ENCODE measurements around the gene WFDC13. TPM values are rescaled to one million over a fixed set of nuclear protein-coding genes. Genes with fewer than 3 reads are reported as not detected.
"Not testable (repeated sequence)": the region's sequence is repeated elsewhere in the genome, so short reads cannot be mapped to it uniquely, and the experiment has no call there.

Gene WFDC13
- total RNA-seq, 1 donor from 2014 or later: not detected

DNA sequence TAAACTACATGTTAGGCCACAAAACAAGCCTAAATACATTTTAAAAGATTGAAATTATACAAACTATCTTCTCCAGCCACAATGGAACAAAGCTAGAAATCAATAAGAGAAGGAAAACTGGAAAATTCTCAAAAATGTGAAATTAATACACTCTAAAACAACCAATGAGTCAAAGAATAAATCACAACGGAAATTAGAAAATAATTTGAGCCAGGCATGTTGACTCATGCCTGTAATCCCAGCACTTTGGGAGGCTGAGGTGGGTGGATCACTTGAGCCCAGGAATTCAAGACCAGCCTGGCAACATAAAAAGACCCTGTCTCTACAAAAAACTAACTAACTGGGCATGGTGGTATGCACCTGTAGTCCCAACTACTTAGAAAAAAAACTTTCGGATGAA lies 6.3 kb upstream of the WFDC13 start:
- no peak overlapping the region for H3K4me3 Mint-ChIP-seq
- H3K9me3 Mint-ChIP-seq: peaks cover 14% of the 10 kb centered on the region
- TF ChIP-seq, protein P1, sequence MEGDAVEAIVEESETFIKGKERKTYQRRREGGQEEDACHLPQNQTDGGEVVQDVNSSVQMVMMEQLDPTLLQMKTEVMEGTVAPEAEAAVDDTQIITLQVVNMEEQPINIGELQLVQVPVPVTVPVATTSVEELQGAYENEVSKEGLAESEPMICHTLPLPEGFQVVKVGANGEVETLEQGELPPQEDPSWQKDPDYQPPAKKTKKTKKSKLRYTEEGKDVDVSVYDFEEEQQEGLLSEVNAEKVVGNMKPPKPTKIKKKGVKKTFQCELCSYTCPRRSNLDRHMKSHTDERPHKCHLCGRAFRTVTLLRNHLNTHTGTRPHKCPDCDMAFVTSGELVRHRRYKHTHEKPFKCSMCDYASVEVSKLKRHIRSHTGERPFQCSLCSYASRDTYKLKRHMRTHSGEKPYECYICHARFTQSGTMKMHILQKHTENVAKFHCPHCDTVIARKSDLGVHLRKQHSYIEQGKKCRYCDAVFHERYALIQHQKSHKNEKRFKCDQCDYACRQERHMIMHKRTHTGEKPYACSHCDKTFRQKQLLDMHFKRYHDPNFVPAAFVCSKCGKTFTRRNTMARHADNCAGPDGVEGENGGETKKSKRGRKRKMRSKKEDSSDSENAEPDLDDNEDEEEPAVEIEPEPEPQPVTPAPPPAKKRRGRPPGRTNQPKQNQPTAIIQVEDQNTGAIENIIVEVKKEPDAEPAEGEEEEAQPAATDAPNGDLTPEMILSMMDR (IDR thresholded peaks at IDR 0.05; ENCODE audit: unreplicated experiment): no peak
- DNase-seq (ENCODE audit: low spot score in 2 of 2, unreplicated experiment in 2 of 2): no peak
- H3K27ac Mint-ChIP-seq: no peak overlapping the region
- H3K36me3 Mint-ChIP-seq: no peaks in the 10 kb centered on the region
- H3K4me1 Mint-ChIP-seq: no peaks in the 10 kb centered on the region
- no peaks in the 10 kb centered on the region for H3K27me3 Mint-ChIP-seq (ENCODE audit: low read depth)

DNA sequence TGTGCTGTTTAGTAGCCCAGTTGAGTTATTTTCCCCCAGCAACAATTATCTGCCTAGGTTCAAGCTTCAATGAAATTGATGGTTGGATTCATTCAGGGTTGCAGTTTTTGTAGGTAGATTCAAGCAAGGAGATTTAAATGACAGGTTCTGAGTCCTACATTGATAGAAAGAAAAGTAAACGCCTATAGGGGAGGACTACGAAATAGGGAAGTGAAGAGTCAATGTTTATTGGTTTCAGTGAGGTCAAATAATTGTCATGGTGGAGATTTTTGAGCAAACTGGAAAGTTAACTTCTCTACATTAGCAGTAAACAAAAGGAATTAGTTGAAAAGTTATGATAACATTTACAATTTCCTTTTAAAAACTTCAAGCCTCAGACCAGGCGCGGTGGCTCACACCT lies 734 bp upstream of the WFDC13 start:
- Mint-ChIP-seq H3K9me3 (no peaks in the 10 kb centered on the region), H3K27me3 (ENCODE audit: low read depth) (peaks cover 10% of the 10 kb centered on the region), H3K27ac (no peak overlapping the region), H3K4me3 (no peak overlapping the region), H3K4me1 (no peaks in the 10 kb centered on the region), H3K36me3 (no peaks in the 10 kb centered on the region)
- DNase-seq (ENCODE audit: low spot score in 2 of 2, unreplicated experiment in 2 of 2): no peak
- TF ChIP-seq, protein P1 (IDR thresholded peaks at IDR 0.05; ENCODE audit: unreplicated experiment): no peak

DNA sequence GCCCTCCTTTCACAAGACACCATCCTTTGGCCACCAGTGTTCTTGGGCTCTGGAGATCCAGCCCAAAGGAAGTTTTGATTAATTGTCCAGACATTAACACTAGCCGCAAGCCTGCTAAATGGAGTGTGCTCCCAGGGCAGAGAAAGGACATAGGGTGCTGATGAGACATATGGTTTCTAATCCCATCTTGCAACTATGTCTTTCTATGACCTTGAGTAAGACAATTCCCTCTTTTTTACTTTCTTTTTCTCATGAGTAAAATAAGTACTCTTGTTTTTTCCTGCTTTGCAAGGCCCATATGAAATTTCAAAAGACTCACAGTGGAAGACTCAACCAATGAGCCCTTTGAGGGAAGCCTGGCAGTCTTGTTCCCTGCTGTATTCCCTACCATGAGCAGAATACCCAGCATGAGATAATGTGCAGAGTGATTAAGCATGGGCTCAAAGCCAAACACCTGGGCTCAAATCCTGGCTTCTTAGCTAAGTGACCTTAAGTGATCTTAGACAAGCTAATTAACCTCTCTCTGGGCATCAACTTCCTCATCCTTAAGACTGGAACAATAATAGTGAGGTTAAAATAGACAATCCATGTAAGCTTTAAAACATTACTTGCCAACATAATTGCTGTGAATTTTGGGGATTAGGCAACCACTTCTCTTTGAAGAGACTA lies 3.3 kb downstream of the WFDC13 start, which contains the start of gene WFDC10B:
WFDC10B (minus strand) TSS at position 51 of the 669 bp plus-strand sequence. CDS start 19,027 bp downstream, outside the sequence.
- Mint-ChIP-seq H3K9me3 (no peaks in the 10 kb centered on the region), H3K4me1 (no peaks in the 10 kb centered on the region)
- TF ChIP-seq, protein P1 (IDR thresholded peaks at IDR 0.05; ENCODE audit: unreplicated experiment): no peak

DNA sequence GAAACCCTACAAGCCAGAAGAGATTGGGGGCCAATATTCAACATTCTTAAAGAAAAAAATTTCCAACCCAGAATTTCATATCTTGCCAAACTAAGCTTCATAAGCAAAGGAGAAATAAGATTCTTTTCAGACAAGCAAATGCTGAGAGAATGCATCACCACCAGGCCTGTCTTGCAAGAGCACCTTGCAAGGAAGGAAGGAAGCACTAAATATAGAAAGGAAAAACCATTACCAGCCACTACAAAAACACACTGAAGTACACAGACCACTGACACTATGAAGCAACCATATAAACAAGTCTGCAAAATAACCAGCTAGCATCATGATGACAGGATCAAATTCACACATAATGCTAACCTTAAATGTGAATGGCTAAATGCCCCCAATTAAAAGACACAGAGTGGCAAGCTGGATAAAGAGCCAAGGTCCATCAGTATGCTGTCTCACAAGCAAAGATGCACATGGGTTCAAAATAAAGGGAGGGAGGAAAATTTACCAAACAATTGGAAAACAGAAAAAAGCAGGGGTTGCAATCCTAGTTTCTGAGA lies 14.4 kb downstream of the WFDC13 start:
- H3K4me1 Mint-ChIP-seq; H3K27ac Mint-ChIP-seq; H3K36me3 Mint-ChIP-seq; DNase-seq (ENCODE audit: low spot score in 2 of 2, unreplicated experiment in 2 of 2); H3K4me3 Mint-ChIP-seq: not testable (repeated sequence)
- Mint-ChIP-seq H3K27me3 (ENCODE audit: low read depth) (peaks cover 28% of the 10 kb centered on the region), H3K9me3 (peaks cover 31% of the 10 kb centered on the region)

More for the DNA sequence above, 3.3 kb downstream of the WFDC13 start, which contains the start of gene WFDC10B:
- H3K27me3 Mint-ChIP-seq (ENCODE audit: low read depth): peaks cover 10% of the 10 kb centered on the region
- H3K4me3 Mint-ChIP-seq: no peak within 1 kb of the TSS
- no peak for DNase-seq (ENCODE audit: low spot score in 2 of 2, unreplicated experiment in 2 of 2)
- H3K36me3 Mint-ChIP-seq: no peaks in the 10 kb centered on the region
- no peak within 1 kb of the TSS for H3K27ac Mint-ChIP-seq

DNA sequence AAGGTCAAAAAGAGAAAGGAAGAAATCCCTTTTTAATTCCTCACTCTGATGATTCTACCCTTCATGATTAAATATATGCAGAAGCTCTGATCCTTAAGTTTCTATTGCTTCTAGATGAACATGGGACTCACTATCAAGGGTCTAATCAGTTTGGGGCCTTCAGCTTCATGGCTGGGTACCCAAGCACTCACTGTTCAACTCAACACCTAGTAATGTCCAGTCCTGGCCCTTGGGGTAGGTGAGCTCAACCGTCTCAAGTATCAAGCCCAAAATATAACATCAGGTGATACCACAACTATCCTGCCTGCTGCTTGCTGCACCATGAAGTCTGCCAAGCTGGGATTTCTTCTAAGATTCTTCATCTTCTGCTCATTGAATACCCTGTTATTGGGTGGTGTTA lies 20.2 kb downstream of the WFDC13 start, which contains the start of gene SPINT4:
SPINT4 (plus strand) TSS at position 301 of the 400 bp plus-strand sequence; CDS start at position 322, 21 bp downstream.
- Mint-ChIP-seq H3K36me3 (no peaks in the 10 kb centered on the region), H3K4me1 (no peaks in the 10 kb centered on the region), H3K9me3 (peaks cover 15% of the 10 kb centered on the region), H3K27ac (no peak within 1 kb of the TSS), H3K4me3 (no peak within 1 kb of the TSS), H3K27me3 (ENCODE audit: low read depth) (peaks cover 39% of the 10 kb centered on the region)
- TF ChIP-seq, protein P1 (IDR thresholded peaks at IDR 0.05; ENCODE audit: unreplicated experiment): no peak
- DNase-seq (ENCODE audit: low spot score in 2 of 2, unreplicated experiment in 2 of 2): no peak

DNA sequence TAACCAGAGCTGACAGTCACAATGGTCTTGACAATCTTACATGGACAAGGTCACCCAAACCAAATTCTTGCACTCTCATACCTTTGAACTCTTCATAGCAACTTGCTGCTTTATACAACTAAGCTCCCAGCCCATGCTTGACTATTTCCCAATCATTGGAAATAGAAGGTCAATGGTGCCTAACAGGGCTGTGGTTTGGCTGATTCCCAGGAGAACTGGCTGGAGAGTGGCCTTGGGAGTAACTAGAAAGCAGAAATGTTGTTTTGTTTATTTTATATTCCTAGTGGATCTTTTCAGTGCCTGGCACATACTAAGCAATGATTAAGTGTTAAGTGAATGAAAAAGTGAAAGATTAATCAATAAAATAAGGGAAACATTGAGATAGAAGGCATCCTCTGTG lies 23.3 kb downstream of the WFDC13 start:
- no peaks in the 10 kb centered on the region for H3K36me3 Mint-ChIP-seq
- DNase-seq (ENCODE audit: low spot score in 2 of 2, unreplicated experiment in 2 of 2): no peak
- no peak overlapping the region for H3K27ac Mint-ChIP-seq
- H3K9me3 Mint-ChIP-seq: peaks cover 4% of the 10 kb centered on the region
- peaks cover 25% of the 10 kb centered on the region for H3K27me3 Mint-ChIP-seq (ENCODE audit: low read depth)
- no peaks in the 10 kb centered on the region for H3K4me1 Mint-ChIP-seq
- TF ChIP-seq, protein P1 (IDR thresholded peaks at IDR 0.05; ENCODE audit: unreplicated experiment): no peak
- no peak overlapping the region for H3K4me3 Mint-ChIP-seq

Data from mesothelial cell of epicardium (in vitro differentiated cells).